NCI-H146 treated with DMSO at 0.1 percent for 48 hours (cell line): ENCODE results near the gene ARMC7.
A peak's percentile ranks its signal among the peaks of the same experiment; 100 is the strongest.
"Not testable (repeated sequence)": the region's sequence is repeated elsewhere in the genome, so short reads cannot be mapped to it uniquely, and the experiment has no call there.

ENCODE experiments used
- DNase-seq: peaks from one replicate; lab custom pipeline; 2025; ENCODE audit not compliant: unreplicated experiment; lab: John Stamatoyannopoulos, UW

ARMC7 gene

DNA sequence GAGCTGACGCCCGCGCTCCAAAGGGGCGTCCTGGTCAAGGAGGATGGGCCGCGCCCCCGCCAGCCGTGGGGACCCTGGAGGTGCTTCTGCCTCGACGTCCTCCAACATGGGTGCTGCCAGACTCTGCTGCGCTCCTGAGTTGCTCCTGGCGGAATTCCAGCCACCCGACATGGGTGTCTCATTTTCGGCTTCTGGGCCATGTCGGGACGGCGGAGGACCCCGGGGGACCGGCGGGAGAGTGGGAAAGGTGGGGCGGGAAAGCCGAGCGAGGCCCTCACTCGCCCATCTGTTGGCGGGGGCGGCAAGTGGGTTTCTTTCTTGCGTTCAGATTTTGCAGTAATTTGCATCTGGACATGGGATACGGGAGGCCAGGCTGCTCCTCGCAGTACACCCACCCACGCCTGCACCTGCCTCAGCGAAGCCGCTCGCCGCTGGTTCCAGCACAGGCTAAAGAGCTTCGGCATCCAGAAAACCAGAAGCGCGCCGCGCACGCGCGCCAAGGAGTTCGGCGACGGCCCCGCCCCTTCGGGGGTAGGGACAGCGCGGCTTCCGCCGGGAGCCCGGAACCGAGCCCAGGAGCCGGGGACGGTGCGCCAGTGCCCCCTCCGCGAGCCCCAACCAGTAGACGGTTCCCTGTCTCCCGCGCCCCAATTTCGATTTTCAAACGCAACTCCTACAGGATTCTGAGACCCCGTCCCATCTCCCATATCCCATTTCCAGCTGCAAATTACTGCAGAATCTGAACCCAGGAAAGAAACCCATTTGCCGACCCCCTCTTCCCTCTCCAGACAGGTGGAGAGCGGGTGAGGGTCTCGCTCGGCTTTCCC, at the start of gene ARMC7:
ARMC7 (plus strand) TSS at position 563 of the 827 bp plus-strand sequence. CDS start 320 bp downstream, outside the sequence.
- peak; percentile 65 for DNase-seq

DNA sequence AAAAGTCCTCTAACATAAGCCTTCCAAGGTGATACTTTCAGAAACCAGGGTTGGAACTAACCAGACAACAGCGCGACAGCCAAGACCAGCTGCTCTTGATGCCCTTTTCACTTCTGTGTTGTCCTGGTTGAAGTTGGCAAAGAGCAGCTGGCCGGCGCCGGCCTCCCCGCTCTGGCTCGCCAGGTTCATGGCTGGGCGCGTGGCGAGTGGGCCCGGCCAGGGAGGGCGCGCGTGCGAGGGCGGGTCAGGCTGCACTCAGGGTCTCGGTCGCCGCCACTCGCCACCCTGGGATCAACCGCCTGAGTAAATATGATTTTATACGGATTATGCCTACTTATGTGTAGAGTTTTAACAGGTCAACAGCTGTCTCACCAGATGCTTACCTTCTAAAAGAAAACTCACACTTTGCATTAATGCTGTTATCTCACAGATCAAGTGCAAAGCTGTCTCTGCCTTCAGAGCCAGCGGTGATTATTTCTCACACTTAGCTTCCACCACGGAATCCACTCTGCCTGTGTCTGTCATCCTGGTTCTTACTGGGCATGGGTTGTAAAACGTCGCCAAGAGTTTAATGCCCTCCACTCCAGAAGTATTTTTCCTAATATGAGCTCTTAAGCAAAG, 49.2 kb upstream of the ARMC7 start:
- DNase-seq: no peak

DNA sequence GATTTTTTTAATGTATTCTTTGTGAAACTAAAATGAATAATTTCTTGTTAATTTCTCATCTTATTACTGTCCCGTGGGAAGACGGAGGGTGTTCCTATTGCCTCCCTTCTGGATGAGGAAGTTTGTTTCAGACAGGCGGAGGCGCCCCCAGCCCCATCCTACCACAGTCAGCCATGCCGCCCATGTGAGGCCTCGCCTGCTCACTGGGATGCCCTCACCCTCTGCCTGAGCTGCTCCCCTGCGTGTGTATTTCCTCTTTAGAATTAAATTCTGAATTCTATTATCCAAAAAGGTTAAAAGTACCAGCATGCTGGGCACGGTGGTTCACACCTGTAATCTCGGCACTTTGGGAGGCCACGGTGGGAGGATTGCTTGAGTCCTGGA, 48.7 kb upstream of the ARMC7 start:
- no peak for DNase-seq

DNA sequence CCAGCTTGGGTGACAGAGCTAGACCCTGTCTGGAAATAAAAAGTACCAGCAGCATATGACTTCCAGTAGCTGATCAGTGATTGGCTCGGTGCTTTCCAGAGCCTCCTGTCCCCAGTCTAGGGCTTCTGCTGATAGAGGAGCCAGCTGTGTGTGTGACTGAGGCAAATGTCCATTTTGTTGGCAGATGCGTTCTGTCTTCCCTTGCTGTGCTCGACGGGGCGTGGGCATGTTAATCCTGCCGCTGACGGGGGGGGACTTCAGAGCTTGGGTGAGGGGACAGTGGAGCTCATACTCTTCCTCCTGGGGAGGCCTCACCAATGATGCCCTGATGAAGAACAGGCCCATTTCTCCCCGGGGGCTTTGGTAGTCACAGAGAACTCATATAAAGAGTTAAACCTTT, 48.2 kb upstream of the ARMC7 start:
- DNase-seq: no peak

DNA sequence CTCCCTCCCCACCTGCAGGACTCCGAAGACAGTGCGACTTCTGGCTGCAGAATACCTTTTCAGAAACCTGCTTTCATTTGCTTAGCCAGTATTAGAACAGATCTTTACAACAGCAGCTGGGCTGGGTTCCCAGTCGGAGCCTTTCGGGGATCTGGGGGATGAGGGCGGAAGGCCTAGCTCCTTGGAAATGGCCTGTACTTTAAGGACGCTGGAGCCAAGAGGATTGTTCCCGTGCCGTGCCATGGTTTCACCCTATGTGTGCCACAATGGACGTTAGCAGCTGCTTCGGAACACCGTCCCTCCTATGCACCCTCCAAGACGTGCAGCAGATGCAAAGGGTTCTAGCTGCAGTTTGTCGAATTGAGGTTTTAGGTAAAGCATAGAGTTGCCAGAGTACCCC, 46.6 kb upstream of the ARMC7 start:
- DNase-seq: no peak

DNA sequence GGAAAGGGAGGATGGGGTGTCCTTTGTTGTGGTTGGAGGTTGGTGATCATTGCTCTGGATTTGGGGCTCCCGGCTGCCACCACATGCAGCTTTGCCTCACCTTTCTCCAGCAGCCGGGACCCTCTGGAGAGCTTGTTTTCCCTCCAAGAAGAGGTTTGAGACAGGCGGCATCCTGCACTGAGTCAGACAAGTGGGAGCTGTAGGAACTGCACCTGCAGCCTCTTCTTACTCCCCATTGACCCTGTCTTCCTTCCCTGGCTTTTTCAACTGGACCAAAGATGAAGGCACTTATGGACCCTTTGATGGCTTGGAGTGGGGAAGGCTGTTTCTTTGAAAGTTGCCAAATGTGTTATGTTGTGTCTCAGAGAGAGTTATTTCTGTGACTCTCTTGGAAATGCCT, 46.1 kb upstream of the ARMC7 start:
- no peak for DNase-seq

DNA sequence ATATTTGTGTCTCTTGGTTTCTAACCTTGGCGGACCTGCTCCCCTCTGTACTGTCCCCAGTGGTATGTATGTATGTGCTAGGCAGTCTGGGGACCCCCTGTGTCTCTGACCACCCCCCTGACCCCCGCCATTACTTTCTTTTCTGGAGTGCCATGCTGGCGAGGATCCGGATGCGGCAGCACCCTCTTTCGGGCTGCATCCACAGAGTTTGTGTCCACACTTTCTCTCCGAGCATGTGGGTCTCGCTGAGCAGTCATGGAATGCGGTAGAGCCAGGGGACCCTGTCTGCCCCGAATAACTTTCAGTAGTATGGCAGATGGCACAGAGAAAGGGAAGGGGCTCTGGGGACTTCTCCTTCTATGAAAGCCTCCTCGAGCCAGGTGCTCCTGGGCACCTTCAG, 45.7 kb upstream of the ARMC7 start:
- no peak for DNase-seq

DNA sequence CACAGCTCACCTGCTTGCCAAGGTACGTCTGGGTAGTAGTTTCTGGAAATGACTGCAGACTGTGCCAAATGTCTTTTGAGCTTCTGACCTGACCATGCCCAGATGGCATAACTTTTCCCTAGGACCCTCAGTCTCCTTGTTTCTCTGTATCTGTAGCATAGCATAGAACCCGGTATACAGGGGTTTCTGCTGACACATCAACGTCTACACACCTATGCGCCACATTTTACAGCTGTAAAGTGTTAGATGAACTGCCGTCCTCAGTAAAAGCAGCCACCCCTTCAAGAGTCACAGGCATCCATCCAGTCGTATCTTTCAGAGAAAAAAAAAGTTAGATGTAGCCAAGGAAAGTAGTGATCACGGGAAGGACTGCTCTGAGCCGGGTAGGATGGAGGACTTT, 45.3 kb upstream of the ARMC7 start:
- no peak for DNase-seq

DNA sequence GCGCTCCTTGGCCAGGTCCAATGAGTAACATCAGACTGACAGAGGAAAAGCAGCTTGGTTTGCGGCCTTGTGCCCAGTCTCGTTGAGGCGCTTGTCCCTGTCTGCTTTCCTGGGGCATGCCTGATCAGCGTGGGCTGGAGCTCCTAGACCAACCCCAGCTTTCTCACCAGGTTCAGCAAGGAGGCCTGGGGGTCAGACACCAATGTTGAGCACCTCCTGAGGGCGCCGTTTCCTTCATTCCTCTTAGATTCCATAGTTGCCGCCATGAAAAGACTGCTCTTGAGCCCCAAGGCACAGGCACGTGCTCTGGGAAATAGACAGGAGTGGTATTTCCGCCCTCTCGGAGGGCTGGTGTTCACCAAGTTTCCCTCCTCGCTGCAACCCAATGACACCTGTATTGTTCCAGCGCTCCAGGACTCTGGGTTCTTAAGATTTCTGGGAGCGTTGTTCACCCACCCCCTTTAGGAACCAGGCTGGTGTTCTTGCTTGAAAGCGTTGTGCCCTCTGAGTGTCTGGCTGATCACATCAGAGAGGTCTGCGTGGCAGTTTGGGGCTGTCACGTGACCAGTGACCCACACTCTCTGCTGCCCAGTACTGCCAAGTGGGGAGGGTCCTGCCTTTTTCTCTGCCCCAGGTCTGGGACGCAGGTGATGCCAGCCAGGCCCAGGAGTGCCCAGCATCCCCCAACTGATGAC, 44.8 kb upstream of the ARMC7 start:
- no peak for DNase-seq

DNA sequence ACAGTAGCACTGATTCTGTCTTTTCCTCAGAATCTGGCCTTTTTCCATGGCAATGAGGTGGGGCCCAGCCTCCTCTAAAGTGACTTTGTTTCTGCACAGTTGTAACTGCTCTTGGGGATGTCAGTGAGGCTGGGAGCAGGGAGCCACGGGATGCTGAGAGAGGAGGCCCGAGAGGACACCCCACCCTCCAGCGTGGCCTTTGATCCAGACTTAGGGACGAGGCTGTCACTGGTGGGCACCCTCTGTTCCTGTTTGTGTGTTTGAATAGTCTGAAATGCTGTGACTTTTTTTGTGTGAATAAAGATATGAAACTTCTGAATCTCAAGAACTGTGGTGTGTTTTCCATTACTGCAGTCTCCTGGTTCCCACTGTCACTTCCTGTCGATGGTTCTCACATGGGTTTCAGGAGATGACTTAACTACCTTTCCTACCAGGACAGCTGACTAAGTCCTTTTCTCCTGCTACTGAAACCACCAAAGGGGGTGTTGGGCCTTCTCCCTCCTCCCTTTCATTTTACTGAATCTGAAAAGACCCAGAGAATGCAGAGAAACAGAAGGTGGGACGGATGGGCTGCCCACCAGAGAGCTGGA, 44.1 kb upstream of the ARMC7 start:
- no peak for DNase-seq

DNA sequence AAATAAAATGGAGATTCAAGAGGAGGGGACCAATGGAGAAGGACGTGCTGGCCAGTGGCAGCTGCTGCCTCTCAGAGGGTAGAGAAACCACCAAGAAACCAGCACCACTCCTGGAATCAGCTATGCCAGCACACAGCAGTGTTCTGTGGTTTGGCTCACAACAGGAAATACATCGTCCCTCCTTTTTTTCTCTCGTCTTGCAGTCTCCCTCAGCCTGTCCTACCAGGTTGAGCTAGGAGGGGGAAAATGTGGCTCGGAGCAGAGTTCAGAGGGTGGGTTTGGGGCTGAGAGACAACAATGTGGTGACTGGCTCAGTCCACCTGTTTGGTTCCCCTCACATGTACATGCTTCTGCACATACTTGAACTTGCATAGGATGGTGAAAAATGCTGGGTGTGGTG, 41.9 kb upstream of the ARMC7 start:
- no peak for DNase-seq

DNA sequence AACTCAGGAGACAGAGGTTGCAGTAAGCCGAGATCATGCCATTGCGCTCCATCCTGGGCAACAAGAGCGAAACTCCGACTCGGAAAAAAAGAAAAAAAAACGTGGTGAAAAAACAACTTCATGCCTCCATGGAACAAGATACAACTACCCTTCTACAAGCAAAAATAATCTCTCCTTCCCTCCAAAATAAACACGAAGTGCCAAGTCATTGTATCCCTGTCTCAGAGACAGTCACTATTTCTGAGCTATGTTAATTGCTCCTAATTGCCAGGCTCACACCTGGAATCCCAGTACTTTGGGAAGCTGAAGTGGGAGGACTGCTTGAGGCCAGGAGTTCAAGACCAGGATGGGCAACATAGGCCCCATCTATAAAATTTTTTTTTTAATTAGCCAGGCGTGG, 41.0 kb upstream of the ARMC7 start:
- DNase-seq: no peak

DNA sequence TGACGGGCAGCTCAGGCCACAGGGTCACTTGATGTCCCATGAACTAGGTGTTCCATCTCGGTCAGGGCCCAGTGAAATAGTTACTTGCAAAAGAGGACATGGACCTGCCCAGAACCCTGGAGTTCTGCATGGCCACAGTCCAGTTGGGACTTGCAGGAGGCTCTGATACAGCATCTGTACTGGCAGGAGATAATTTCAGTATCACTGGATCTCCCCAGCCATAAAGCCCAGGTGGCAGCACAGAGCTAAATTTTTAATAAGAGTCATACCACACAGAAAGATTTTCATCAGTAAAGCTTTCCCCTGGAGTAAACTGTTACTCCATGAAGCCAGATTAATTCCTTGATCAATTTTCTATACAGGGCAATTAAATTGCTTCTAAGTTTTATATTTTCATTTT, 40.0 kb upstream of the ARMC7 start:
- DNase-seq: no peak

DNA sequence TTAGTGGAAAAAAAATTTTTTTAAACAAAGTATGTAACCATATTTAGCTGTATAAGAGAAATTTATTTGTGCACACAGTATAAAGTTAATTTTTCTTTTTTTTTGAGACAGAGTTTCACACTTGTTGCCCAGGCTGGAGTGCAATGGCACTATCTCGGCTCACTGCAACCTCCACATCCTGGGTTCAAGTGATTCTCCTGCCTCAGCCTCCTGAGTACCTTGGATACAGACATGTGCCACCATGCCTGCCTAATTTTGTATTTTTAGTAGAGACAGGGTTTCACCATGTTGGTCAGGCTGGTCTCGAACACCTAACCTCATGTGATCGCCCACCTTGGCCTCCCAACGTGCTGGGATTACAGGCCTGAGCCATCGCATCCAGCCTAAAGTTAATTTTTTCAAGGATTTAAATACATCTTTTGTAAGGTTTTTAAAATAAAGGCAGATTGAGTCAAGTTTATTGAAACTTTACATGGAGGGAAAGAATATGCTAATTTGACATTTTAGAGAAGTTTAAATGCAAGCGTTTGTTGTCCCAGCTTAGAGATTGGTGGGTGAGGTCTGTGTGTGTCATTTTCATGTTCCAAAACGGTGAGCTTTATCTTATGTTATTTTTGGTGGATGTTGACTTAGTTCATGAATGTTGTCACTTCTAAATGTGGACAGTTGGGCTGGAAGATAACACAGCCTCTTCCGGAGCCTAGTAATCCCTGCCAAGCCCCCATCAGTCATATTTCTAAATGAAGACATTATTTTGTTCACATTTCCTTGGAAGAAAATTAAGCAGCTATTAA, 38.1 kb upstream of the ARMC7 start:
- not testable (repeated sequence) for DNase-seq

DNA sequence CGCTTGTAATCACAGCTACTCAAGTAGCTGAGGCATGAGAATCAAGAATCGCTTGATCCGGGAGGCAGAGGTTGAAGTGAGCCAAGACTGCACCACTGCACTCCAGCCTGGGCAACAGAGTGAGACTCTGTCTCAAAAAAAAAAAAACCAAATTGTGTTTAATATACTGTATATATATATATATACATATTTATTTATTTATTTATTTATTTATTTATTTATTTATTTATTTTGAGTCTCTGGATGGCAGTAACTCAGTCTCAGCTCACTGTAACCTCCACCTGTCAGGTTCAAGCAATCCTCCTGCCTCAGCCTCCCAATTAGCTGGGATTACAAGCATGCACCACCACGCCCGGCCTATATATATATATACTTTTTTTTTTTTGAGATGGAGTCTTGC, 36.9 kb upstream of the ARMC7 start:
- DNase-seq: not testable (repeated sequence)

DNA sequence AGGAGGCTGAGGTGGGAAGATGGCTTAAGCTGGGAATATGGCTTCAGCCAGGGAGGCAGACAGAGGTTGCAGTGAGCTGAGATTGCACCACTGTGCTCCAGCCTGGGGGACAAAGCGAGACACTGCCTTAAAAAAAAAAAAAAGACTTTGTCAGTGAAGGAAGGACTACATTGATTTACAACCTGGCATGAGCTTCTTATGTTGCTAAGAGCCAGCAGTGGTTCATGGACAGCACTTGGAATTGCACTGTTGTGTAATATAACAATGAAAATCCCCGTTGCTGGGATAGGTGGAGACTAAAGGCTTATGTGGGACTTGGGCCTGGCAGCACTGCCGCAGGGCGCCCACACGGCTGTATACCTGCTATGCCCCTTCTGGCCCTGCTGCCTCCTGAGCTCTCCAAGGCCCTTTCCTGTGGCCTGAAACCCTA, 36.1 kb upstream of the ARMC7 start:
- no peak for DNase-seq

DNA sequence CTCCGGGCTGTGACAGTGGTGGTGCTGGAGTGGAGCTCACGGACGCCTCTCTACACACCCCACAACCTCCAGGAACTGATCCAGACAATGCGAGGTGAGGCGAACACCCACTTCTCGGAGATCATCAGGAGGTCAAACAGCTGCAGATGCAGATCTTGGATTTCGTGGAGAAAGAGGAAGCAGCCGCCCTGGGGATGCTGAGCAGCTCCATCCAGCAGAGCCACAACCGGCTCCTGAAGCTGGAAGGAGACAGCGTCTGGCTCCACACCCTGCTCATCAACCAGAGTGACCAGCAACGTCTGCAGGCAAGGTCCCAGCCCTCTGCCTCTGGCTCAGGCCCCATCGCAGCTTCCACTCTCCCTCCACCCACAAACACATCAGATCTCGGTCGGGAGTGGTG, 35.2 kb upstream of the ARMC7 start:
- DNase-seq: no peak

DNA sequence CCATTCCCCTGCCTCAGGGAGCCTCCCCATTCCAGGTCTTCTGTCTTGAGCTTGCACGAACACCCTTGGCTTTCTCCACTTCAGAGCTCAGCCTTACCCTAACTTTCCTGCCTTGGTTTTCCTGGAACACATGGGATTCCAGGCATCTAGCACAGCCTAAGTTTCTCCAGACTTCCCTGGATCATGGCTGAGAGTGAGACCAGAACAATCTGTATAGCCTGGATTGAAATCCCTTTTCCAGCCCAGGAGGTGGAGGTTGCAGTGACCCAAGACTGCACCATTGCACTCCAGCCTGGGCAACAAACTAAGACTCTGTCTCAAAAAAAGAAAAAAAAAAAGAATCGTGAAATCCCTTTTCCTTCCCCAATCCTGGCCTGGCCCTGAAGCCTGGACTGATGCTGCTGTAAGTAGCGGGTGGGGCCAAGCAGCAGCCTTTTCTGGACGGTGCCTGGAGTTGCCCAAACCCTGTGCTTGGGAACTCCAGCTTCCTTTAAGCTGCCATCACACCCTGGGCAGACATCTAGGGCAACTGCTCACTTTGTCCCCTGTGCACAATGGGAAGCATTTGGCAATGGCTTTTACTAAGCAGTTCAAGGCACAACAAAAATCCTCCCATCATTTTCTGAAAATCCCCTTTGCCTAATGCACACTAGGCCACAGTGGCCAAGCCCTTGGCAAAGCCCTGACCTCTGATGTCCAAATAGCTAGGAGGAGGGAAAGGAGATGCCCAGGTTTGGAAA, 34.0 kb upstream of the ARMC7 start:
- no peak for DNase-seq

DNA sequence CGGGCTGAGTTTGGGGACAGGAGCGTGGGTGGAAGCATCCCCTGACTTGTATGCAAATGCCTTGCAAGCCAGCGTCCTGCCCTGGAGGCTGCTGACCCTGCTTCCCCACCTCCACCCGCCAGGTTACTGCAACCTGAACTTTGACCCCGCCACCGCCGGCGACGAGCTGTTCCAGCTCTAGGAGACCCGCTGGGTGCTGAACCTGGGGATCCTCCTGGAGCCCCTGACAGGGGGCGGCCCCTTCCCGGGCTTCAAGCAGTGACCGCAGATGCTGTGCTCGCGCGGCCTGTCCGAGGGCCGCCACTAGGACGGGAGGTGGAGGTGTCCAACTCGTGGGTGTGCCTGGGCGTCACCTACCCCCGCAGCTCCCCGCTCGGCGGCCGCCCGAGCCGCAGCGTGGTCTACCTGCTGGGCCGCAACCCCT, 32.7 kb upstream of the ARMC7 start:
- no peak for DNase-seq
